GM12878 (cell line): ENCODE results near the gene WDTC1. TPM values are rescaled to one million over a fixed set of nuclear protein-coding genes. Genes with fewer than 3 reads are reported as not detected.
A peak's percentile ranks its signal among the peaks of the same experiment; 100 is the strongest.

Experiments
- ATF3 ChIP-seq: IDR thresholded peaks from 2 replicates; pipeline ENCODE4 v1.6.1; 2011; ENCODE audit warnings: low read depth, mild to moderate bottlenecking, low read length, moderate library complexity, borderline replicate concordance; ENCODE audit errors: extremely low read depth
- BHLHE40 ChIP-seq, 2 experiments: fragments of 450-650 bp in 1 of 2; IDR thresholded peaks; 2 replicates each; pipeline ENCODE4 v1.6.1; 2011 to 2017; ENCODE audit warnings: low read depth in 2 of 2, borderline replicate concordance in 1 of 2, improper control_type of control experiment in 1 of 2, low read length in 1 of 2, mild to moderate bottlenecking in 1 of 2
- BMI1 ChIP-seq: fragments of 450-650 bp; IDR thresholded peaks from 2 replicates; pipeline ENCODE4 v1.6.1; 2016; ENCODE audit warnings: mild to moderate bottlenecking, moderate library complexity, borderline replicate concordance
- CEBPB ChIP-seq, 2 experiments: fragments of 150-350 bp in 1 of 2; IDR thresholded peaks; 2 replicates each; pipeline ENCODE4 v1.6.1; 2012 to 2014; ENCODE audit warnings: low read depth in 2 of 2, low read length in 2 of 2, borderline replicate concordance in 1 of 2, inconsistent platforms in 1 of 2
- CREB1 ChIP-seq: IDR thresholded peaks from 2 replicates; pipeline ENCODE4 v1.6.1; 2012; ENCODE audit warnings: low read depth, mild to moderate bottlenecking, inconsistent platforms
- E2F4 ChIP-seq: IDR thresholded peaks from 2 replicates; pipeline ENCODE4 v1.6.1; 2012; ENCODE audit warnings: low read depth, low read length, improper control_type of control experiment
- ETV6 ChIP-seq, 2 experiments: fragments of 450-650 bp in 1 of 2; IDR thresholded peaks in 1 of 2; conservative IDR thresholded peaks in 1 of 2; 2 replicates each; pipeline ENCODE4 v1.6.1; 2014; ENCODE audit warnings: antibody characterized with exemption in 1 of 2, borderline replicate concordance in 1 of 2, low read depth in 1 of 2, mild to moderate bottlenecking in 1 of 2, moderate library complexity in 1 of 2
- GABPA ChIP-seq: IDR thresholded peaks from 2 replicates; pipeline ENCODE4 v1.6.1; 2014; ENCODE audit warnings: antibody characterized with exemption, low read depth, mild to moderate bottlenecking, inconsistent platforms
- GATAD2B ChIP-seq: fragments of 450-650 bp; conservative IDR thresholded peaks from 2 replicates; pipeline ENCODE4 v1.6.1; 2017; ENCODE audit warnings: low read depth, mild to moderate bottlenecking, moderate library complexity
- HCFC1 ChIP-seq: fragments of 150-350 bp; IDR thresholded peaks from 2 replicates; pipeline ENCODE4 v1.6.1; 2014; ENCODE audit warnings: low read length
- IKZF2 ChIP-seq, 2 experiments: fragments of 450-650 bp; IDR thresholded peaks; 2 replicates each; pipeline ENCODE4 v1.6.1; 2017; ENCODE audit warnings: mild to moderate bottlenecking in 2 of 2, moderate library complexity in 2 of 2
- JUNB ChIP-seq: IDR thresholded peaks from 2 replicates; pipeline ENCODE4 v1.6.1; 2016; ENCODE audit warnings: antibody characterized with exemption, mild to moderate bottlenecking
- LARP7 ChIP-seq: fragments of 450-650 bp; IDR thresholded peaks from 2 replicates; pipeline ENCODE4 v1.6.1; 2017; ENCODE audit warnings: mild to moderate bottlenecking
- MEF2B ChIP-seq: fragments of 450-650 bp; IDR thresholded peaks from 2 replicates; pipeline ENCODE4 v1.6.1; 2018; ENCODE audit warnings: mild to moderate bottlenecking, moderate library complexity; ENCODE audit not compliant: partially characterized antibody, poor library complexity, severe bottlenecking
- NR2F1 ChIP-seq: fragments of 450-650 bp; conservative IDR thresholded peaks from 2 replicates; pipeline ENCODE4 v1.6.1; 2017; ENCODE audit warnings: mild to moderate bottlenecking
- PAX5 ChIP-seq: IDR thresholded peaks from 2 replicates; pipeline ENCODE4 v1.6.1; 2011; ENCODE audit warnings: low read depth, low read length, borderline replicate concordance
- POLR2A ChIP-seq: IDR thresholded peaks from 2 replicates; pipeline ENCODE4 v1.6.1; 2011; ENCODE audit warnings: low read depth, mild to moderate bottlenecking, low read length
- REST ChIP-seq: IDR thresholded peaks from 2 replicates; pipeline ENCODE4 v1.6.1; 2012; ENCODE audit warnings: mild to moderate bottlenecking, low read depth, low read length
- RFX5 ChIP-seq: IDR thresholded peaks from 2 replicates; pipeline ENCODE4 v1.6.1; 2011; ENCODE audit warnings: low read depth, low read length, improper control_type of control experiment
- RUNX3 ChIP-seq: IDR thresholded peaks from 2 replicates; pipeline ENCODE4 v1.6.1; 2012; ENCODE audit warnings: low read length, inconsistent platforms
- SIN3A ChIP-seq: IDR thresholded peaks from 2 replicates; pipeline ENCODE4 v1.6.1; 2012; ENCODE audit warnings: low read depth, low read length, improper control_type of control experiment
- SMAD5 ChIP-seq: IDR thresholded peaks from 2 replicates; pipeline ENCODE4 v1.6.1; 2016; ENCODE audit warnings: antibody characterized with exemption, low read depth
- SREBF2 ChIP-seq: IDR thresholded peaks from 2 replicates; pipeline ENCODE4 v1.6.1; 2012; ENCODE audit warnings: mild to moderate bottlenecking, low read length
- SRF ChIP-seq, 2 experiments: IDR thresholded peaks; 2 replicates each; pipeline ENCODE4 v1.6.1; 2011; ENCODE audit warnings: low read depth in 2 of 2, low read length in 2 of 2, mild to moderate bottlenecking in 1 of 2, moderate library complexity in 1 of 2
- ZNF274 ChIP-seq: IDR thresholded peaks from one replicate; pipeline ENCODE4 v1.8.0; 2011; ENCODE audit not compliant: insufficient read length, insufficient read depth
- polyA plus RNA-seq, 11 experiments: library from polyadenylated mRNA; depleted of rRNA in 4 of 11; unstranded in 6 of 11; stranded (reverse) in 5 of 11; fragments of >200 nt; fragmentation: Nextera tagmentation in 4 of 11; fragmentation: Illumina TruSeq in 1 of 11; extraction: Ambion mirVana in 4 of 11; extraction: Trizol in 1 of 11; gene quantifications; 1 replicate in 1 of 11; 2 replicates in 10 of 11; pipeline versions ENCODE4 v1.2.1 to v1.2.3, GENCODE V29; 2011 to 2016; ENCODE audit warnings: inconsistent platforms in 2 of 11, missing spikeins in 2 of 11, low read depth in 1 of 11
- total RNA-seq, 4 experiments: library from RNA; depleted of rRNA in 3 of 4; stranded (reverse); fragments of >200 nt in 3 of 4; fragmentation: Illumina TruSeq in 1 of 4; extraction: Trizol in 1 of 4; gene quantifications; 2 replicates each; pipeline versions ENCODE4 v1.2.1 to v1.2.3, GENCODE V29; 2013 to 2021

The WDTC1 gene
- total and polyA plus RNA-seq, 10 of the 15 experiments (the other 5 are each of a cell fraction or from before 2014, with no cell fraction given): 0.21 to 28.7 (median 7.6) TPM

- TF ChIP-seq ATF3 (no peak), E2F4 (no peak), LARP7 (no peak), BMI1 (no peak), GATAD2B (0 out of 2 replicates have a peak, but pooled peaks have one; percentile 47), RFX5 (peak; percentile 41; the same call in 1 of the 2 replicates), POLR2A (peak; percentile 70), CREB1 (no peak), JUNB (no peak; the same call in 1 of the 2 replicates), HCFC1 (no peak), RUNX3 (peak; percentile 59; the same call in 1 of the 2 replicates), PAX5 (peak; percentile 26; the same call in 1 of the 2 replicates), SMAD5 (no peak), SRF (IDR thresholded peaks at IDR 0.05; ENCODE audit: low read depth in 2 of 2, low read length in 2 of 2) (no peak), ZNF274 (no peak), IKZF2 (IDR thresholded peaks at IDR 0.05) (peak; percentile 33 to 44; a peak in 1 of 4 replicates), REST (no peak), GABPA (no peak), MEF2B (peak; percentile 19), ETV6 (conservative IDR thresholded peaks at IDR 0.05 in 1 of 2, IDR thresholded peaks at IDR 0.05 in 1 of 2; ENCODE audit: borderline replicate concordance in 1 of 2, low read depth in 1 of 2) (0 out of 4 replicates have a peak, but pooled peaks of 1 of the 2 experiments have one; percentile 10), SREBF2 (no peak), NR2F1 (peak; percentile 46; the same call in 1 of the 2 replicates), SIN3A (peak; percentile 18; the same call in 1 of the 2 replicates), CEBPB (IDR thresholded peaks at IDR 0.05; ENCODE audit: borderline replicate concordance in 1 of 2, low read depth in 2 of 2, low read length in 2 of 2) (no peak), BHLHE40 (IDR thresholded peaks at IDR 0.05; ENCODE audit: borderline replicate concordance in 1 of 2, low read depth in 2 of 2, low read length in 1 of 2) (peak; percentile 18 to 39; a peak in 1 of 4 replicates)
Observed at GRCh38 chr1:27341525-27342252, 107.3 kb downstream of the WDTC1 start, which contains the start of gene SYTL1 (continued).
